Gastrocnemius medialis (tissue), 4 donors: ENCODE measurements around the gene TOMM22. TPM values are rescaled to one million over a fixed set of nuclear protein-coding genes. Genes with fewer than 3 reads are reported as not detected.

Source experiments
- ATAC-seq, 2 donors: fragments of 150-250 bp; one replicate each; pipeline ENCODE4 v1.9.1; 2016
- DNase-seq, 2 donors: peaks; one replicate each; pipeline ENCODE4 v3.0.0-alpha.2; 2019
- H3K27ac ChIP-seq, 4 donors: fragments of 200-600 bp; sonication (generic); 1 replicate in 1 of 4; 2 replicates in 3 of 4; pipeline ENCODE4 v1.5.1; 2016 to 2018; ENCODE audit warnings: mild to moderate bottlenecking in 2 of 4, moderate library complexity in 1 of 4
- H3K27me3 ChIP-seq, 3 donors: fragments of 200-600 bp; sonication (generic) in 2 of 3; 1 replicate in 1 of 3; 2 replicates in 2 of 3; pipeline versions ENCODE4 v1.5.1 to v1.6.0; 2016 to 2019; ENCODE audit warnings: mild to moderate bottlenecking in 1 of 3, moderate library complexity in 1 of 3
- H3K36me3 ChIP-seq, 2 donors: fragments of 200-600 bp; sonication (generic) in 1 of 2; one replicate each; pipeline ENCODE4 v1.5.1; 2017 to 2018
- H3K4me1 ChIP-seq, 2 donors: fragments of 200-600 bp; sonication (generic) in 1 of 2; one replicate each; pipeline ENCODE4 v1.5.1; 2016 to 2017; ENCODE audit warnings: mild to moderate bottlenecking in 2 of 2
- H3K4me3 ChIP-seq, 4 donors: fragments of 200-600 bp; sonication (generic) in 3 of 4; 1 replicate in 1 of 4; 2 replicates in 3 of 4; pipeline ENCODE4 v1.5.1; 2016 to 2019; ENCODE audit warnings: mild to moderate bottlenecking in 2 of 4
- H3K9me3 ChIP-seq, 3 donors: fragments of 200-600 bp; sonication (generic) in 2 of 3; 1 replicate in 1 of 3; 2 replicates in 2 of 3; pipeline ENCODE4 v1.5.1; 2016 to 2019
- POLR2A ChIP-seq, 2 donors: fragments of 450-650 bp; IDR thresholded peaks; one replicate each; pipeline ENCODE4 v1.6.1; 2017; ENCODE audit warnings: antibody characterized with exemption in 2 of 2, mild to moderate bottlenecking in 2 of 2, moderate library complexity in 2 of 2
- in situ Hi-C, 4 donors: fragments of 200-750 bp; cut with MboI; loops; one replicate each; pipeline versions ENCODE4 v1.15.0 to v1.8.0; 2017; ENCODE audit warnings: low sequenced_read_pairs in 4 of 4
- intact Hi-C: fragments of 100-400 bp; cut with DNase I; formaldehyde crosslinking; loops from one replicate; pipeline ENCODE4 v1.15.1; 2023; ENCODE audit warnings: low total_unique reads
- total RNA-seq, 4 donors: library from RNA; depleted of rRNA; stranded (reverse); fragments of >200 nt; gene quantifications; one replicate each; pipeline versions ENCODE4 v1.1.0 to v1.2.3, GENCODE V29; 2016
- TF ChIP-seq, protein P1 (sequence below), 5 experiments: fragments of 450-650 bp in 3 of 5; fragments of 200-600 bp in 2 of 5; sonication (generic) in 2 of 5; IDR thresholded peaks in 4 of 5; conservative IDR thresholded peaks in 1 of 5; 1 replicate in 4 of 5; 2 replicates in 1 of 5; pipeline ENCODE4 v1.5.1; 2016 to 2019; ENCODE audit warnings: antibody characterized with exemption in 5 of 5, mild to moderate bottlenecking in 3 of 5, moderate library complexity in 3 of 5

The TOMM22 gene
- total RNA-seq, 4 donors from 2014 or later: 37.1 to 47.1 (median 46.3) TPM

DNA sequence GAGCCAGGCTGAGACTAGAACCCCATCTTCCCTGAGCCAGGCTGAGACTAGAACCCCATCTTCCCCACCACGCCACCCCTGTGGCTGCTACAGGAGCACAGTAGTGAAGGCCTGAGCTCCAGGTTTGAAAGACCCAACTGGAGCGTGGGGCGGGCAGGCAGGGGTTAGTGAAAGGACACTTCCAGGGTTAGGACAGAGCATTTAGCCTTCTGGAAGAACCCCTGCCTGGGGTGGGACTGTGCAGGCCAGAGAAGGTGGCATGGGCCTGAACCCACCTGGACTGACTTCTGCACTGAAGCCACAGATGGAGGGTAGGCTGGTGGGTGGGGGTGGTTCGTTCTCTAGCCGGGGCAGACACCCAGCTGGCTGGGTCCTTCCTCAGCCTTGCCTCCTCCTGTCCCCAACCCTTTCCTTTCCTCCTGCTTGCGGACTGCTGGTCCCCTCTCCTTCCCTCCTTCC lies 50.0 kb downstream of the TOMM22 start:
- intact Hi-C loops: loop anchor here (2.0 to 10.0 kb wide), 2 partner anchors 13 to 227 kb away; partner anchors contain the start of gene DDX17
- H3K9me3 ChIP-seq: no peaks in the 10 kb centered on the region
- no peak for ATAC-seq
- peak overlapping the region; percentile 83 to 92 (median 88) for H3K27ac ChIP-seq
- DNase-seq: no peak
- no peaks in the 10 kb centered on the region for H3K27me3 ChIP-seq
- H3K4me1 ChIP-seq: peaks cover 38% of the 10 kb centered on the region in 2 donors
- TF ChIP-seq, protein P1, sequence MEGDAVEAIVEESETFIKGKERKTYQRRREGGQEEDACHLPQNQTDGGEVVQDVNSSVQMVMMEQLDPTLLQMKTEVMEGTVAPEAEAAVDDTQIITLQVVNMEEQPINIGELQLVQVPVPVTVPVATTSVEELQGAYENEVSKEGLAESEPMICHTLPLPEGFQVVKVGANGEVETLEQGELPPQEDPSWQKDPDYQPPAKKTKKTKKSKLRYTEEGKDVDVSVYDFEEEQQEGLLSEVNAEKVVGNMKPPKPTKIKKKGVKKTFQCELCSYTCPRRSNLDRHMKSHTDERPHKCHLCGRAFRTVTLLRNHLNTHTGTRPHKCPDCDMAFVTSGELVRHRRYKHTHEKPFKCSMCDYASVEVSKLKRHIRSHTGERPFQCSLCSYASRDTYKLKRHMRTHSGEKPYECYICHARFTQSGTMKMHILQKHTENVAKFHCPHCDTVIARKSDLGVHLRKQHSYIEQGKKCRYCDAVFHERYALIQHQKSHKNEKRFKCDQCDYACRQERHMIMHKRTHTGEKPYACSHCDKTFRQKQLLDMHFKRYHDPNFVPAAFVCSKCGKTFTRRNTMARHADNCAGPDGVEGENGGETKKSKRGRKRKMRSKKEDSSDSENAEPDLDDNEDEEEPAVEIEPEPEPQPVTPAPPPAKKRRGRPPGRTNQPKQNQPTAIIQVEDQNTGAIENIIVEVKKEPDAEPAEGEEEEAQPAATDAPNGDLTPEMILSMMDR (IDR thresholded peaks at IDR 0.05 in 4 of 5, conservative IDR thresholded peaks at IDR 0.05 in 1 of 5): no peak
- TF ChIP-seq POLR2A (IDR thresholded peaks at IDR 0.05): no peak
- in situ Hi-C loops: no loop called here
- H3K36me3 ChIP-seq: peaks cover 6 to 60% of the 10 kb centered on the region in 2 donors
- H3K4me3 ChIP-seq: no peak overlapping the region

DNA sequence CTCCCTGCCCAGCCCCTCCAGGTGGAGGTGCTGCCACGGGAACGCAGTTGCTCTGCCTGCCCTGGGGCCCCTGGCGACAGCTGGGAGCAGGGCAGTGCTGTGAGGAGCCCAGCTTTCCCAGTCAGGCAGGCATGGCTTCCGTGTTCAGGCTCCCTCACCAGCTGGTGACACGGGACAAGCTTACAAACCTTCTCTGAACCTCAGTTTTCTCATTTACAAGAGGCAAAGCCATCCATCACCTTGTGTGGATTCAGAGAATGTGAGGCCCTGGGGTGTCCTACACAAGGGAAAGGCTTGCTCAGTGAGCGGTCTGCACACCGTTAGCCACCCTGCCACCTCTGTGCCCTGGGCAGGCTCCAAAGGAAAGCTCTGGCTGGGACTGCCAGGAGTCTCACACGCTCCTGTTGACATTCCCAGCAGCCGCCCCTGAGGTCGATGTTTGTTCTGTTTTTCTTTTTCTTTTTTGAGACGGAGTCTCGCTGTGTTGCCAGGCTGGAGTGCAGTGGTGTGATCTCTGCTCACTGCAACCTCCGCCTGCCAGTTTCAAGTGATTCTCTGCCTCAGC lies 50.6 kb downstream of the TOMM22 start:
- Histone ChIP-seq H3K9me3 (no peaks in the 10 kb centered on the region), H3K27me3 (no peaks in the 10 kb centered on the region), H3K36me3 (peaks cover 6 to 60% of the 10 kb centered on the region in 2 donors), H3K4me1 (peaks cover 38% of the 10 kb centered on the region in 2 donors), H3K4me3 (no peak overlapping the region), H3K27ac (peak overlapping the region; percentile 83 to 92 (median 88))
- in situ Hi-C loops (no loop called here), intact Hi-C loops (loop anchor here (2.0 to 10.0 kb wide), 2 partner anchors 14 to 228 kb away; partner anchors contain the start of gene DDX17)
- TF ChIP-seq, protein P1 (IDR thresholded peaks at IDR 0.05 in 4 of 5, conservative IDR thresholded peaks at IDR 0.05 in 1 of 5): no peak
- no peak for TF ChIP-seq POLR2A (IDR thresholded peaks at IDR 0.05)
- ATAC-seq (peak in 1 of 2 donors; percentile 17), DNase-seq (peak in 1 of 2 donors; percentile 38)

DNA sequence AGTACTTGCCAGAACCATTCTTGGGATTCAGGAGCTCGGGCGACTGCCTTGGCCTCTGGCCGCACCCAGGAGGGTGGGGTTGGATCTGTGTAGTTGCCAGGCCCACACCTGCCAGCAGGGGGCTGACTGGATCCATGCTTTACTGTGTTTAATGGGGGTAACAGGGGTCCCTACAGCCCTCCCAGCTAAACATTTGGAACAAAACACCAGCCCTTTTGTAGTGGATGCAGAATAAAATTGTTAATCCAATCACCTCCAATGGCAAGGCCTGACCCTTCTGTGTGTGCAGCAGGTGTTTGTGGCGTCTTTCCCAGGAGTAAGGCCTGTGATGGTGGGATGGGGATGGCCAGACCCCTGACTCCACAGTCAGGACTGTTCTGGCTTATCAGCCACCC lies 51.6 kb downstream of the TOMM22 start:
- no peaks in the 10 kb centered on the region for H3K27me3 ChIP-seq
- no peaks in the 10 kb centered on the region for H3K9me3 ChIP-seq
- TF ChIP-seq, protein P1 (IDR thresholded peaks at IDR 0.05 in 4 of 5, conservative IDR thresholded peaks at IDR 0.05 in 1 of 5): peak; percentile 62 to 86 (median 71)
- TF ChIP-seq POLR2A (IDR thresholded peaks at IDR 0.05): no peak
- H3K4me1 ChIP-seq: peaks cover 38% of the 10 kb centered on the region in 2 donors
- DNase-seq: no peak
- peak; percentile 18 to 22 for ATAC-seq
- H3K4me3 ChIP-seq: no peak overlapping the region
- H3K27ac ChIP-seq: peak overlapping the region; percentile 83 to 92 (median 88)
- in situ Hi-C loops: no loop called here
- H3K36me3 ChIP-seq: peaks cover 2 to 60% of the 10 kb centered on the region in 2 donors
- intact Hi-C loops: loop anchor here (1.0 to 10.0 kb wide), 3 partner anchors 15 to 229 kb away; partner anchors contain the start of gene DDX17

DNA sequence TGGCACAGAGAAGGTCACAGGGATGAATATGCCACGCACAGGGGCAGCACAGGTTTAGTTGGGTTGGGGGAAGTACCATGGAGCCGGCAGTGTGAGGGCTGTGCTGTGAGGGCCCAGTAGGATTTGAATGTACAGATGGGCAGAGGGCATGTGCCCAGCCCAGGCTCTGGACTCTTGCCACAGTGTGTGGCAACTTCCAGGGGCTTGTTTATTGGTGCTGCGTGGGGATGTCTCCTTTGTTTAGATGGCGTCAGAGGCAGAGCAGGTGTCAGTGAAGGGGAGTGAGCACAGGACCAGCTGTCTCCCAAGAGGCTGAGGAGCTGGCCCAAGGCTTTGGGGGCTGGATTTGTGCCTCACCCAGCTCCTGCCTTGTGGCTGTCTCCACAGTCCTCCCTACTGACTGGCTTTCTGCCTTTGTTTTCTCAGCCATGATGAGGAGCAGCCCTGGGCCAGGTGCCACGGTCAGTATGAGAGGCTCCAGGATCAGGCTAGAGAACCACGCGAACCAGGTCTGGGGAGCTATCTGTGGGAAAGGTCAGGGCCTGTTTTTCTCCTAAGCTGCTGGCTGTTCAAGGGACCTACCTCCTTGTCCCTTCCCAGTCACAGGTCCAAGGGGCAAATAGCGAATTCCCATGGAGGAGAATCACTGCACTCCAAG lies 52.1 kb downstream of the TOMM22 start:
- DNase-seq (peak; percentile 92 to 98), ATAC-seq (peak; percentile 81 to 87)
- Histone ChIP-seq H3K36me3 (peaks cover 4 to 60% of the 10 kb centered on the region in 2 donors), H3K9me3 (no peaks in the 10 kb centered on the region), H3K27me3 (no peaks in the 10 kb centered on the region), H3K4me3 (no peak overlapping the region), H3K4me1 (peaks cover 38 to 39% of the 10 kb centered on the region in 2 donors), H3K27ac (peak overlapping the region; percentile 83 to 92 (median 88))
- in situ Hi-C loops (no loop called here), intact Hi-C loops (loop anchor here (1.0 to 10.0 kb wide), 5 partner anchors 15 to 229 kb away; partner anchors contain the start of gene DDX17)
- TF ChIP-seq, protein P1 (IDR thresholded peaks at IDR 0.05 in 4 of 5, conservative IDR thresholded peaks at IDR 0.05 in 1 of 5): no peak
- peak; percentile 30 to 48 for TF ChIP-seq POLR2A (IDR thresholded peaks at IDR 0.05)
